T-helper 17 cell (primary cell): ENCODE data around the gene SLC6A11. TPM values are rescaled to one million over a fixed set of nuclear protein-coding genes. Genes with fewer than 3 reads are reported as not detected.

ENCODE experiments used
- ATAC-seq: fragments of 150-1000 bp; cut with Tn5 transposase; 2 replicates; pipeline ENCODE4 v1.10.0; 2021; ENCODE audit warnings: mild to moderate bottlenecking, moderate library complexity
- DNase-seq, 3 donors: peaks; one replicate each; pipeline versions ENCODE4 v3.0.0 to v3.0.0-alpha.2; 2020 to 2021
- H3K9me3 ChIP-seq: one replicate; pipeline ENCODE4 v1.7.0; 2013; ENCODE audit warnings: low read length, mild to moderate bottlenecking; ENCODE audit not compliant: control insufficient read depth, poor library complexity, severe bottlenecking
- H3K27ac Mint-ChIP-seq: one replicate; pipeline ENCODE4 v1.8.0; 2022; ENCODE audit warnings: mild to moderate bottlenecking, moderate library complexity, mixed read lengths
- H3K27me3 Mint-ChIP-seq: one replicate; pipeline ENCODE4 v1.8.0; 2022; ENCODE audit warnings: mixed read lengths
- H3K36me3 Mint-ChIP-seq: one replicate; pipeline ENCODE4 v1.8.0; 2022; ENCODE audit warnings: low read depth, mixed read lengths
- H3K4me1 Mint-ChIP-seq: one replicate; pipeline ENCODE4 v1.8.0; 2022; ENCODE audit warnings: mild to moderate bottlenecking, mixed read lengths
- H3K4me3 Mint-ChIP-seq: one replicate; pipeline ENCODE4 v1.8.0; 2022; ENCODE audit warnings: mild to moderate bottlenecking, moderate library complexity, mixed read lengths
- total RNA-seq, 4 donors: library from RNA in 2 of 4; stranded (reverse) in 2 of 4; gene quantifications; one replicate each; pipeline ENCODE4 v1.2.3 and lab custom pipeline; 2022 to 2026

Gene SLC6A11
- total RNA-seq, 2 donors from 2014 or later, result not detected

GRCh38 chr3:10855871-10856662 is 40.0 kb downstream of the SLC6A11 start:
- ATAC-seq (no peak), DNase-seq (no peak)
- H3K4me3 Mint-ChIP-seq, result no peak overlapping the region
- peaks cover 4% of the 10 kb centered on the region for H3K36me3 Mint-ChIP-seq
- H3K4me1 Mint-ChIP-seq, result no peaks in the 10 kb centered on the region
- peaks cover 69% of the 10 kb centered on the region for H3K27me3 Mint-ChIP-seq
- H3K9me3 ChIP-seq, result no peaks in the 10 kb centered on the region
- no peak overlapping the region for H3K27ac Mint-ChIP-seq

GRCh38 chr3:10857235-10857634 is 41.2 kb downstream of the SLC6A11 start:
- ATAC-seq (no peak), DNase-seq (no peak)
- Mint-ChIP-seq H3K27ac (no peak overlapping the region), H3K4me1 (no peaks in the 10 kb centered on the region), H3K4me3 (no peak overlapping the region), H3K27me3 (peaks cover 65% of the 10 kb centered on the region), H3K36me3 (peaks cover 4% of the 10 kb centered on the region)
- H3K9me3 ChIP-seq, result no peaks in the 10 kb centered on the region

GRCh38 chr3:10858091-10858490 is 42.1 kb downstream of the SLC6A11 start:
- ATAC-seq, result no peak
- Mint-ChIP-seq H3K4me1 (no peaks in the 10 kb centered on the region), H3K4me3 (no peak overlapping the region), H3K27me3 (peaks cover 59% of the 10 kb centered on the region), H3K27ac (no peak overlapping the region), H3K36me3 (peaks cover 4% of the 10 kb centered on the region)
- H3K9me3 ChIP-seq, result no peaks in the 10 kb centered on the region
- no peak for DNase-seq

GRCh38 chr3:10867384-10867783 is 51.4 kb downstream of the SLC6A11 start:
- no peaks in the 10 kb centered on the region for H3K4me1 Mint-ChIP-seq
- ATAC-seq (no peak), DNase-seq (no peak)
- H3K36me3 Mint-ChIP-seq, result no peaks in the 10 kb centered on the region
- peaks cover 5% of the 10 kb centered on the region for H3K27me3 Mint-ChIP-seq
- H3K4me3 Mint-ChIP-seq, result no peak overlapping the region
- H3K9me3 ChIP-seq, result no peaks in the 10 kb centered on the region
- H3K27ac Mint-ChIP-seq, result no peak overlapping the region

GRCh38 chr3:10869460-10869859 is 53.4 kb downstream of the SLC6A11 start:
- Mint-ChIP-seq H3K36me3 (no peaks in the 10 kb centered on the region), H3K27me3 (peaks cover 5% of the 10 kb centered on the region), H3K4me1 (no peaks in the 10 kb centered on the region), H3K27ac (no peak overlapping the region), H3K4me3 (no peak overlapping the region)
- no peaks in the 10 kb centered on the region for H3K9me3 ChIP-seq
- DNase-seq (no peak), ATAC-seq (no peak)

GRCh38 chr3:10870296-10870695 is 54.3 kb downstream of the SLC6A11 start:
- H3K36me3 Mint-ChIP-seq, result no peaks in the 10 kb centered on the region
- no peak overlapping the region for H3K27ac Mint-ChIP-seq
- H3K27me3 Mint-ChIP-seq, result peaks cover 12% of the 10 kb centered on the region
- no peak overlapping the region for H3K4me3 Mint-ChIP-seq
- no peaks in the 10 kb centered on the region for H3K4me1 Mint-ChIP-seq
- no peaks in the 10 kb centered on the region for H3K9me3 ChIP-seq
- ATAC-seq (no peak), DNase-seq (no peak)

GRCh38 chr3:10873415-10873814 is 57.4 kb downstream of the SLC6A11 start:
- H3K4me3 Mint-ChIP-seq, result no peak overlapping the region
- no peaks in the 10 kb centered on the region for H3K4me1 Mint-ChIP-seq
- DNase-seq (no peak), ATAC-seq (no peak)
- peaks cover 28% of the 10 kb centered on the region for H3K27me3 Mint-ChIP-seq
- H3K27ac Mint-ChIP-seq, result no peak overlapping the region
- H3K36me3 Mint-ChIP-seq, result no peaks in the 10 kb centered on the region
- H3K9me3 ChIP-seq, result no peaks in the 10 kb centered on the region

- Mint-ChIP-seq H3K27me3 (peaks cover 49% of the 10 kb centered on the region), H3K36me3 (no peaks in the 10 kb centered on the region), H3K27ac (no peak overlapping the region), H3K4me1 (no peaks in the 10 kb centered on the region), H3K4me3 (no peak overlapping the region)
- DNase-seq (no peak), ATAC-seq (no peak)
- no peaks in the 10 kb centered on the region for H3K9me3 ChIP-seq
These were observed 59.9 kb downstream of the SLC6A11 start for GRCh38 chr3:10875914-10876313.

- no peaks in the 10 kb centered on the region for H3K9me3 ChIP-seq
- no peak for ATAC-seq
- Mint-ChIP-seq H3K36me3 (no peaks in the 10 kb centered on the region), H3K4me1 (no peaks in the 10 kb centered on the region), H3K4me3 (no peak overlapping the region), H3K27me3 (peaks cover 50% of the 10 kb centered on the region), H3K27ac (no peak overlapping the region)
- no peak for DNase-seq
These were observed 60.6 kb downstream of the SLC6A11 start for GRCh38 chr3:10876661-10877060.

GRCh38 chr3:10882851-10883250 is 66.8 kb downstream of the SLC6A11 start:
- H3K4me3 Mint-ChIP-seq, result no peak overlapping the region
- no peaks in the 10 kb centered on the region for H3K36me3 Mint-ChIP-seq
- DNase-seq, result no peak
- no peak overlapping the region for H3K27ac Mint-ChIP-seq
- no peaks in the 10 kb centered on the region for H3K9me3 ChIP-seq
- no peaks in the 10 kb centered on the region for H3K4me1 Mint-ChIP-seq
- peaks cover 44% of the 10 kb centered on the region for H3K27me3 Mint-ChIP-seq
- ATAC-seq, result no peak

GRCh38 chr3:10883478-10884234 is 67.6 kb downstream of the SLC6A11 start:
- peaks cover 47% of the 10 kb centered on the region for H3K27me3 Mint-ChIP-seq
- no peaks in the 10 kb centered on the region for H3K9me3 ChIP-seq
- DNase-seq (no peak), ATAC-seq (no peak)
- no peak overlapping the region for H3K27ac Mint-ChIP-seq
- no peaks in the 10 kb centered on the region for H3K4me1 Mint-ChIP-seq
- H3K4me3 Mint-ChIP-seq, result no peak overlapping the region
- no peaks in the 10 kb centered on the region for H3K36me3 Mint-ChIP-seq

- ATAC-seq (no peak), DNase-seq (no peak)
- Mint-ChIP-seq H3K4me3 (no peak overlapping the region), H3K36me3 (no peaks in the 10 kb centered on the region), H3K4me1 (no peaks in the 10 kb centered on the region), H3K27ac (no peak overlapping the region), H3K27me3 (peaks cover 26% of the 10 kb centered on the region)
- peaks cover 4% of the 10 kb centered on the region for H3K9me3 ChIP-seq
These were observed 71.0 kb downstream of the SLC6A11 start for GRCh38 chr3:10887015-10887414.

- H3K9me3 ChIP-seq, result peaks cover 4% of the 10 kb centered on the region
- Mint-ChIP-seq H3K4me1 (no peaks in the 10 kb centered on the region), H3K36me3 (no peaks in the 10 kb centered on the region), H3K27ac (no peak overlapping the region), H3K4me3 (no peak overlapping the region), H3K27me3 (peaks cover 14% of the 10 kb centered on the region)
- DNase-seq (no peak), ATAC-seq (no peak)
These were observed 72.6 kb downstream of the SLC6A11 start for GRCh38 chr3:10888518-10889090.
